H1 (cell line): ENCODE data around the gene FAM209B. TPM values are rescaled to one million over a fixed set of nuclear protein-coding genes. Genes with fewer than 3 reads are reported as not detected.

Experiments
- CHD2 ChIP-seq: IDR thresholded peaks from 2 replicates; pipeline ENCODE4 v1.6.1; 2012; ENCODE audit warnings: low read length, improper control_type of control experiment
- CTCF ChIP-seq, 3 experiments: IDR thresholded peaks; 1 replicate in 2 of 3; 2 replicates in 1 of 3; pipeline versions ENCODE4 v1.5.1 to v1.6.1; 2011; ENCODE audit warnings: low read length in 3 of 3, mild to moderate bottlenecking in 3 of 3, inconsistent platforms in 2 of 3, low read depth in 1 of 3, moderate library complexity in 1 of 3; ENCODE audit not compliant: insufficient read depth in 1 of 3; ENCODE audit errors: control extremely low read depth in 1 of 3
- EGR1 ChIP-seq: IDR thresholded peaks from 2 replicates; pipeline ENCODE4 v1.6.1; 2011; ENCODE audit warnings: low read depth, low read length, borderline replicate concordance
- EZH2 ChIP-seq: fragments of 200-600 bp; sonication (generic); IDR thresholded peaks from 2 replicates; pipeline ENCODE4 v1.7.1; 2012; ENCODE audit warnings: low read depth, mild to moderate bottlenecking, moderate library complexity, low read length, inconsistent platforms; ENCODE audit not compliant: severe bottlenecking
- JUN ChIP-seq: IDR thresholded peaks from 2 replicates; pipeline ENCODE4 v1.6.1; 2011; ENCODE audit warnings: low read depth, mild to moderate bottlenecking, improper control_type of control experiment, low read length
- SRF ChIP-seq: IDR thresholded peaks from 2 replicates; pipeline ENCODE4 v1.6.1; 2011; ENCODE audit warnings: mild to moderate bottlenecking, low read depth, low read length, moderate library complexity
- polyA plus RNA-seq, 7 experiments: library from polyadenylated mRNA; depleted of rRNA in 3 of 7; stranded (reverse) in 5 of 7; unstranded in 2 of 7; fragments of >200 nt in 5 of 7; fragments of 200-250 nt in 2 of 7; gene quantifications; 1 replicate in 5 of 7; 2 replicates in 1 of 7; 4 replicates in 1 of 7; pipeline versions ENCODE4 v1.2.1 to v1.2.3, GENCODE V29; 2011 to 2013; ENCODE audit warnings: missing spikeins in 2 of 7, mixed read lengths in 2 of 7
- total RNA-seq: library from RNA; stranded (reverse); fragmentation: NEBNext Ultra II Directional; extraction: Animal tissue kit (Norgen Biotek cat#: 25700); gene quantifications from 2 replicates; pipeline ENCODE4 v1.2.1, GENCODE V29; 2021
- TF ChIP-seq, protein P1 (sequence below): IDR thresholded peaks from 2 replicates; pipeline ENCODE4 v1.6.1; 2012; ENCODE audit warnings: low read length, inconsistent platforms

FAM209B gene
- total and polyA plus RNA-seq, 2 of the 8 experiments (the other 6 are each of a cell fraction or from before 2014, with no cell fraction given): 0.29 TPM; not detected in 1

DNA sequence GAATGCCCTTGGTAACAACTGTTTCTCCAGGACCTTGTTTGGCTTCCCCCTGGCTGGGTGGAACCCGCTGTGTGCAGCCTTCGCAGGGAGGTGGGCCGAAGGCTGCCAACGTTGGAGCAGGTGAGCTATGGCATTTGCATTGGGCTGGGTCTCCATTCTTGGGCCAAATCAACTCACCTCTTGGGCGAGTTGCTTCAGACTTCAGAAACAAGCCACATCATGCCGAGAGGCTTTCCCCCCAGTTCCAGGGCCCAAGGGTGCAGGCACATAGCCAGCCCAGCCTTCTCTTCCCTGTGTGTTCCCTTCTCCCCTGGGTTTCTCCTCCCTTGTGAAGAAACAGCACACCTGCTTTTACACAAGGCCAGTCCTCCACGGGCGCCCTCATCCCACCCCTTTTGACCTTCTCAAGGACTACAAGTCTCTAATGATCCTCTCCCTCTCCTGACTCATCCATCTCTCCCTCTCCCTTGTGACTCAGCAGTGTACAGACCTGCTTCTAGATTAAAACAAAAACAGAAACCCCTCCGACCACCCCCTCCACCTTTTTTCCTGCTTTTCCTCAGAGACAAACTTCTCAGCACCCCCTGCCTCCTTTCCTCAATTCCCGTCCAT, 41.6 kb downstream of the FAM209B start (continued):
- TF ChIP-seq EGR1: no peak
- no peak for TF ChIP-seq SRF
- no peak for TF ChIP-seq CHD2
- TF ChIP-seq, protein P1, sequence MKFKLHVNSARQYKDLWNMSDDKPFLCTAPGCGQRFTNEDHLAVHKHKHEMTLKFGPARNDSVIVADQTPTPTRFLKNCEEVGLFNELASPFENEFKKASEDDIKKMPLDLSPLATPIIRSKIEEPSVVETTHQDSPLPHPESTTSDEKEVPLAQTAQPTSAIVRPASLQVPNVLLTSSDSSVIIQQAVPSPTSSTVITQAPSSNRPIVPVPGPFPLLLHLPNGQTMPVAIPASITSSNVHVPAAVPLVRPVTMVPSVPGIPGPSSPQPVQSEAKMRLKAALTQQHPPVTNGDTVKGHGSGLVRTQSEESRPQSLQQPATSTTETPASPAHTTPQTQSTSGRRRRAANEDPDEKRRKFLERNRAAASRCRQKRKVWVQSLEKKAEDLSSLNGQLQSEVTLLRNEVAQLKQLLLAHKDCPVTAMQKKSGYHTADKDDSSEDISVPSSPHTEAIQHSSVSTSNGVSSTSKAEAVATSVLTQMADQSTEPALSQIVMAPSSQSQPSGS: no peak
- no peak for TF ChIP-seq EZH2
- no peak for TF ChIP-seq CTCF (IDR thresholded peaks at IDR 0.05; ENCODE audit: control extremely low read depth in 1 of 3, insufficient read depth in 1 of 3, low read depth in 1 of 3, low read length in 3 of 3)
- no peak for TF ChIP-seq JUN
